HG03097 (cell line): ENCODE data around the gene GNB1.
"Not testable (repeated sequence)": the region's sequence is repeated elsewhere in the genome, so short reads cannot be mapped to it uniquely, and the experiment has no call there.

Experiments used
- ATAC-seq: cut with Tn5 transposase; IDR thresholded peaks from one replicate; pipeline ENCODE4 v1.9.1; 2021; ENCODE audit not compliant: unreplicated experiment, low FRiP score

GNB1 gene

DNA sequence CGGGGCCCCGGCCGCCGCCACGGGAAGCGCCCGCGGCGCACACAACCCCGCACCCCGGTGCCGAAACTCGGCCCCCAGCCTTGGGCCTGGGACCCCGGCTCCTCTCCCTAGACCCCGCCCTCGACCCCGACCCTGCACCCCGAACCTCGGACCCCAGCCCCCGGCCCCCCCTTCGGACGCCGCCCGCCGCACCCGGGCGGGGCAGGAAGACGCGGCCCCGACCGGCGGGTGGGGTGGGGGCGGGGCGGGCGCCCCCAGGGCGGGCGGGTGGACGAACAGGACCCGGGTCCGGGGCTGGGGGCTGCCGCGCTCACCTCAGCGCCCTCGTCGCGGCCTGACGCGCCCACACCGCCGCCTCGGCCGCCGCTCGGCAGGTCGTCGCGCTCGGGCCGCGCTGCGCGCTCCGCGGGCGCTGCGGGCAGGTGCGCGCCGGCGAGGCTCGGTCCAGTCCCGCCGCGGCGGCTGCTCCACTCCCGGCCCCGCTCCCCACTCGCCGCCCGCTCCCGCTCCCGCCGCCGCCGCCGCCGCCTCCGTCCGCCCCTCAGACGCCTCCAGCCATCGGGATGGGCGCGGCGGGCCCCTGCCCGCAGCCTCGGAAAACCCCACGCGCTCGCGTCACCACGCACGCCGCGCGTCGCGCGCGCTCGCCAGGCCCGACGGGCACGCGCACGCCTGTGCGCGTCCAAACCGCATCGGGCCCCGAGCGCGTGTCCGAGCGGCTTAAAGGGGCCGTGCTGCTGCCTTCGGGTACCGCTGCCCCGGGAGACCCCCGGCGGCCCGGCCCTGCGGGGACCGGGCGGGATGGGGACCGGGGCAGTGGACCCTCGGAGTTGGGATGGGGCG is at the start of gene GNB1:
Gene GNB1 (minus strand): TSS at position 582 of the 843 bp plus-strand sequence. CDS start 65,634 bp downstream, outside the sequence.
- peak; percentile 62 for ATAC-seq

DNA sequence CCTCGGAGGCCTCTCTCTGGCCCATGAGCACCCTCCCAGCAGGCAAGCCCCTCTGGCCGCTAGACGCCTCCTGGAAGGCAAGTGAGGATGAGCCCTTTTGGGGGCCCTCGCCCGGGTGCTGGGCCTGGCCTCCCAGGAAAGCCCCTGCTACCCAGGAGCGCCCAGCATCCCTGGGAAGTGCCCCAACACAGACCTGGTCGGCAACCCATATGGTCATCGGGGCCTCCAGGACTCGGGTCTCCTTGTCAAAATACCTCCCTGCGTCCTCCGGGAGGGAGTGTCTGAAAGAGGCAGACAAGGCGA is 49.2 kb upstream of the GNB1 start:
- no peak for ATAC-seq

DNA sequence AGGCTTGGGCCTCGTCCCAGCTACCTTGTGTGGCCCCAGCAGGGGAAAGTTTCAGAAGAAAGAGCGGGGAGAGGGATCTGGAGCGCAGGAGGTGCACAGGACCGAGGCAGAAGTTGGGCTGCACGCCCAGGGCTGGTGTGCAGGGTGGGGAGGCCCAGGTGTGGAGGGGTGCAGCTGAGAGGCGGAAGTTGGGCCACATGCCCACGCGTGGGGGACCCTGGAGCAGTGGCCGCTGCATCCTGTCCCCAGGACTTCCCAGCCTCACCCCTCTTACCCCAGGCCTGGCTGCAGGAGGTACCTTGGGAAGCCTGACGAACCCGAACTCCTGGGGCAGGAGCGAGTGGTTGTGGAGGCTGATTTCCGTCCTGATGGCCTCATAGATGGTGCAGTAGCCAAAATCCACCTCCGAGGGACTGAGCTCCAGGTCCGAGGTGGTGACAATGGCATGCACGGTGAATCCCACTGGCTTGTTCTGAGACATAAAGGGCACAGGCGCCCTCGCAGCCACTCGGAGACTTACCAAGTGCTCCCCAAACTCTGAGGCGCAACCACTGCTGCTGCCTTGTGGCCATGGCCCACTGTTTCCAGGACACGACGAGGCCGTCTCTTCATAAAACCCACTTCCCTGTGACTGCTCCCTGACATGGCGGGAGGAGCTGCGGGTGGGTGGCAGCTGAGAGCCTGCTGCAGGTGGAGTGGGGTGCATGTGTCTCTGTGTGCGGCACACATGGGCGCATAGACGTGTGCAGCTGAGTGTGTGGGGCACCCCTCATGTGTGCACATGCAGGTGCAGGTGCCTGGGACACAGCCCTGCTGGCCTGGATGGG is 48.6 kb upstream of the GNB1 start:
- ATAC-seq, result no peak

DNA sequence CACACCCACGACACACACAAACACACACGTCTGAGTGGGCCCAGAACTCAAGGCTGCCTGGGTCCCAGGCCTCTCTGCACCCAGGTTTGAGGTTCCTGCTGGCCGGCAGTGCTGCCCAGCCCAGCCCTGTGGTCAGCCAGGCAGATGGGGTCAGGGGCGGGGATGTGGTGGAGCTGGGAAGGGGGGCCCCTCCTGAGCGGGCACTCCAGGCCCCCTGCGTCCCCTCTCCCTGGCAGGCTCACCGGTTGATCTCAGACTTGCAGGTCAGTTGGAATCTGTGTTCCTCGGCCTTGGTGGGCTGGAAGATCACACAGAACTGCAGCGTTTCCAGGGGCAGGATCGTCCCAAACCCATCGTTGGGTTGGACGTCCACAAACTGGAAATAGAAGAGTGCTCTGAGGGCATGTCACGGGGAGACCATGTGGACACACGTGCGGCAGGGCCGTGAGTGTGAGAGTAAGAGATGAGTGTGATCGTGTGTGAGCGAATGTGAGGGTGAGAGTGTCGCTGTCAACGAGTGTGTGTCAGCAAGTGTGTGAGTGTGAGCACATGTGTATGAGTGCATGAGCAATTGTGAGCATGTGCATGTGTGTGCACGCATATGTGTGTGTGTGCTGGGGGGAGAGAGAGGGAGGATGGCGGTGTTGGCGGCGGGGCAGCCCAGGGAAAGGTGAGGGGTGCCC is 47.9 kb upstream of the GNB1 start:
- no peak for ATAC-seq

DNA sequence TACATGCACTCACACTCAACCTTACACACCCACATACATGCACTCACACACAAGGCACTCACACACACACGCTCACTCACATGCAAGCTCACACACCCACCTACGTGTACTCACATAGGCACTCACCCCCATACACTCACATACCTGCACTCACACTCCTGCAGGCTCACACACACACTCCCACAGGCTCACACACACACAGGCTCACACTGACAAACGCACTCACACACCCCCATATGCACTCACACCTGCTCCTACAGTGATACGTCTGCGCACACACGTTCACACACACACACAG is 47.3 kb upstream of the GNB1 start:
- ATAC-seq, result no peak

DNA sequence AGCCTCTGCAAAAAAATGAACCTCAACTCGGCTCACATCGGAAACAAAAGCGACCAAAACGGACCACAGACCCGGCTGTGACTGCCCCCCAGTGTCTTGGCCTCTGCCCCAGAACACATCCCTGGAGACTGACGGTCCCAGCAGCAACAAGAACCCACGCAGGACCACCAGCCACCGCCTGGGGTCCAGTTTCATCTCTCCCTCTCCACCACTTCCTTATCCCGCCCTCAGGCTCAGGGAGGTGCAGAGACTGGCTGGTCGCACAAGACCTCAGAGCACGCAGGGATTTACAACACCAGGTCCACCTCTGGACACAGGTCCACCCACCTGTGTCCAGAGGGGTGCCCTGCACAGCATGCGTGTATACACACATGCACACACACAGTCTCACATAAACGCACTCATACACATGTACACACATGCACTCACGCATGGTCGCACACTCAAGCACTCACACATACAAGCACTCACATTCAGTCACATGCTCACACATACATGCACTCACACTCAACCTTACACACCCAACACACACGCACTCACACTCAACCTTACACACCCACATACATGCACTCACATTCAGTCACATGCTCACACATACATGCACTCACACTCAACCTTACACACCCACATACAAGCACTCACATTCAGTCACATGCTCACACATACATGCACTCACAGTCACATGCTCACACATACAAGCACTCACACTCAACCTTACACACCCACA is 46.8 kb upstream of the GNB1 start:
- ATAC-seq, result no peak

DNA sequence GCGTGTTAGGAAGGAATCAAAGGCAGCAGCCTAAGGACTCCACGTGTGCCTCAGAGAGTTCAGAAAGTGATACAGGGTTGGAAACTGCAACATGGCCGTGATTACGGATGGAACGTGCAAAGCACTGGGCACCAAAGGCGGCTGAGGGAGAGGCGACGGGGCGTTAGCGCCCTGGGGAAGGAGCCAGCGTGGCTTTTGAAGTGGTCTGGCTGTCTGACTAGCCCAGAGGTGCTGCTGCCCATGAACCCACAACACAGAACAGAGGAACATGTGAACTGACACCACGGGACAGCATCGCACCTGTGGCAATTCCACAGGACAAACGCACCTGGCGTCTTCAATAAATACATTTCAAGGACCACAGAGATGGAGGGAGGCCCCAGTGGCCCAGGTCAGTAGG is 46.2 kb upstream of the GNB1 start:
- no peak for ATAC-seq

DNA sequence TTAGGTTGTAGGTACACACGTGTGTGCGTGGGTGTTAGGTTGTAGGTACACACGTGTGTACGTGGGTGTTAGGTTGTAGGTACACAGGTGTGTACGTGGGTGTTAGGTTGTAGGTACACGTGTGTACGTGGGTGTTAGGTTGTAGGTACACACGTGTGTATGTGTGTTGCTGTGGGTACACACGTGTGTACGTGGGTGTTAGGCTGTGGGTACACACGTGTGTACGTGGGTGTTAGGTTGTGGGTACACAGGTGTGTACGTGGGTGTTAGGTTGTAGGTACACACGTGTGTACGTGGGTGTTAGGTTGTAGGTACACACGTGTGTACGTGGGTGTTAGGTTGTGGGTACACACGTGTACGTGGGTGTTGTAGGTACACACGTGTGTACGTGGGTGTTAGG is 44.0 kb upstream of the GNB1 start:
- ATAC-seq, result not testable (repeated sequence)

DNA sequence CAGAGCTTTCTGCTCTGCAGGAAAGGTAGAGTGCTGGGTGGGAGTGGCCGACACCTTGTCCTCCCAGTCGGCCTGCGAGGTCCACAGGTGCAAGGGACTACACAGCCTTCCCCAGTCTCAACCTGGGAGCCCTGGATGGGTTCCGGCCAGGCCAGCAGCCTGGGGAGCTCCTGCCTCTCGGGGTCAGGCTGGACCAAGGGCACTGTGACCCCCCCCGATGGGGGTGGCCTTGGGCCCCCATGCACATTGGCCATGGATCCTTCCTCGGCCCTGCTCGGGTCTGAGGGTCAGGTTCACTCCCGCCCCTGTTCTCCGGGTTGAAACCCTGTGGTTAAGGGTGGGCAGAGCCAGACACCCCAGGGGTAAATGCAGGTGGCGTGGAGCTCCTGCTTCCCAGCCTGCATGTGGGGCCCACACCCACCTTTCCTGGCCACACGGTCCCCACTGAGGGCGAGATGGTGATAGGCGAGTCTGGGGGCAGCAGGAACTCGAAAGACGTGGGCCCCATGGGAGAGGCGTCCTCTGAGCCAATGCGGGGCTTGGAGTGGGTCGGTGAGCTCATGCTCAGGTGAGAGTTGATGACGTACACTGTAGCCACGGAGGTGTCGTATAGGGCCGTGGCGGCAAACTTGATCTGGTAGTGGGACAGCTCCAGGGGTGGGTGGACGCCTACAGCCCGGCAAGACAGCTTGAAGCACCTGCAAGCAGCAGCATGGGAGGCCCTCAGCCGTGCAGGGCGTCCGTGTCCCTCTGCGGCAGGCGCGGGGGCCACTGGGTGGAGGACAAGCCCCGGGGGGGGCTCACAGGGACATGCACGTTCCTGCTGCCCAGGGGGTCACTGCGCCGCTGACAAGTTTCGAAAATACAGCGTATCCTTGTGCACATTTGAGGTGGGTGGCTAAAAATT is 39.0 kb upstream of the GNB1 start:
- ATAC-seq, result no peak

DNA sequence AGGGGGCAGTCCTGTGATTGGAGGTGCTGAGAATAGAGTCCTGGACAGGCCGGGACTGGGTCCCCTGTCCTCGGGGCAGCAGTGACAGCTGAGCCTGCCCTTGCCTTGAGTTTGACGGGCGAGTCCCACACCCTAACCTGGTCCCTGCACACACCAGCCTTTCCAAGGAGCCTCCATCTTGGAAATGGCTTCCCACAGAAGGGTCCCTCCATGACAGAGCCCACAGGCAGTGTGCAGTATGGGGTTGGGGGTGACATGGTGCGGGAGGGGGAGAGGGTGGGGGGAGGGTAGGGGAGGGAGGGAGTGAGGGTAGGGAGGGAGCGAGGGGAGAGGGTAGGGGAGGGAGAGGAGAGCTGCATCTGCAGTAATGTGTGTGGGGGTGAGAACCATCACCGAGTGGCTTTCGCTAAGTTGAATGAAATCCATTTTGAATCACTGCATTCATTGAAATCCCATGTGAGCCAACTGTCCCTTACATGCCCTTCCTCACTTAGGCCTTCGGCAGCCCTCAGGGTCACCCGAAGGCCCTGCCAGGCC is 38.3 kb upstream of the GNB1 start:
- no peak for ATAC-seq

DNA sequence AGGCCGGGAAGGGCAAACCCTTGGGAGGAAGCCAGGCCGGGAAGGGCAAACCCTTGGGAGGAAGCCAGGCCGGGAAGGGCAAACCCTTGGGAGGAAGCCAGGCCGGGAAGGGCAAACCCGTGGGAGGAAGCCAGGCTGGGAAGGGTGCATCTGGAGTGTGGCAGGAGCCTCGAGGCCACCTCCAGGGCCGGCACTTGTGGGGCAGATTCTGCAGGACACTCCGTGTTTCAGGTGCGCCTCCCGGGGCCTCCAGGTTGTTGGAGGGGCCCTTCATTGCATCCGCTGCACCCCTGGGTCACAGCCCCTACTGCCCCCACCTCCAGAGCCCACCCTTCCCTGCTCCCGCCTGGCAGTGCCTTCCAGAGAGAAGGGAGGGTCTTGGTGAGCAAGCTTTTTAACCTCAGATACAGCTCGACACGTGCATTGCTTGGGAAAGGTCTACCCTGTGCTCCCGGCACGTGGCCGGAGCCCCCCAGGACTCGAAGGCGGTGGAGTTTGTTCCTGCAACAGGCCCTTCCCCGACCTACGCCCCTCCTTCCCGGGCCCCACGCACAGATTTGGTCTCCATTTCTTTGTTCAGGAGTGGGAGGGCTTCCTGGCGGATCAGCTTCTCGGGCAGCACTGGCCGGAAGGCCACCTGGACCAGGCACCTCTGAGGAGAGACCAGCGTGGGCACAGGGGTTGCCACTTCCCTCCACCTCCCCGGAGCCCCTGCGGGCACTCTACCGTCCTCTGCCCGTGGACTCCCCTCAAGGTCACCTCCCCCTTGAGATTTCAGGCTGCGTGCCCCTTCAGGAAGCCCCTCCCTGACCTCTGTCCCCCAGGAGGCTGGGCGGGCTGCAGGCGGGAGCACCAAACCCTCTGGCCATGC is 37.6 kb upstream of the GNB1 start:
- no peak for ATAC-seq

DNA sequence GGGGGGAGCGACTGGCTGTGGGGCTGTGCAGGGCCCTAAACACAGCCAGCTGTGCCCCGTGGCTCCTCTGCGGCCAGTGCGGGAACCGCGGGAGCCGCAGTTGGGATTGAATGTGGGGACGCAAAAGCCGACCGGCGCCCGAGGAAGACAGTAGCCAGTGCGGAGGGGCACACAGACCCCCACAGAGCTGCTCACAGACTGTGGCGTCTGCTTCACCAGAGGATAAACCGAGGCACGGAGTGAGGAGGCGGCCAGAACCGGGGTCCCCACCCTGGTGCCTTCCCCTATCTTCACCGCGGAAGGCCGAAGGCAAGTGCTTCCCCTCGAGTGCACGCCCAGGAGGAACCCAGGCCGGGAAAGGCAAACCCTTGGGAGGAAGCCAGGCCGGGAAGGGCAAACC is 36.9 kb upstream of the GNB1 start:
- no peak for ATAC-seq

DNA sequence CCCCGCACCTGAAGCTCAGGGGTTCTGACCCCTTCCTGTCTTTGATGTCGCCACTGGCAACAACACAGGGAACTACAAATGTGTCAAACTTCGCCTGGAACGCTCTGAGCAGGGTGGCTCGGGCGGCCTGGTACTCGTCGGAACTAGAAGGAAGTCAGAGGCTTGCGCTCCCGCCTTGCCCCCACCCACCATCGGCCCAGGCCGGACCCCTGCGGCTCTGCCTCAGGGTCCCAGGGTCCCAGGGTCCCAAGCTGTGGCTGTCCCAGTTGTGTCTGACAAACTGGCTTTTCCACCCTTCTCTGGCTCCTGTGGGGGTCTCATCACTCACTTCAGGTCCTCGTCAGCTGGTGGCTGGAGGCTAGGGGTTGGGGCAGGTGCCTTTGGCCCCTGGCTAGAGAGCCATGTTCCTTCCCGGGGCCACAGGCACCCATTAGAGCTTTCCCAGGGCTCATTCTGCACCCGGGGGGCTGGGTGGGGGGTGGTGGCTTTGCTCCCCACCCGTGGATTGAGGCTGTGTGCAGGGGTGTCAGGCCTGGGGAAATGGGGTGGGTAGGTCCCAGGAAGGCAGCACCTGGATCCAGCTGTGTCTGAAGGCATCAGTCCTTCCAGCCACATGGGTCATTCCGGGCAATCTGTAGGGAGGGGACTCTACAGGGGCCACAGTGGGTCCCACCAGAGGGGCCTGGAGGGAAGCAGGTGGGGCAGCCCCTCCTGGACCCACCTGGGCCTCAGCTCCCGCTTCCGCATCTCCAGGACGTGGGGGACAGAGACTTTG is 36.2 kb upstream of the GNB1 start:
- no peak for ATAC-seq

DNA sequence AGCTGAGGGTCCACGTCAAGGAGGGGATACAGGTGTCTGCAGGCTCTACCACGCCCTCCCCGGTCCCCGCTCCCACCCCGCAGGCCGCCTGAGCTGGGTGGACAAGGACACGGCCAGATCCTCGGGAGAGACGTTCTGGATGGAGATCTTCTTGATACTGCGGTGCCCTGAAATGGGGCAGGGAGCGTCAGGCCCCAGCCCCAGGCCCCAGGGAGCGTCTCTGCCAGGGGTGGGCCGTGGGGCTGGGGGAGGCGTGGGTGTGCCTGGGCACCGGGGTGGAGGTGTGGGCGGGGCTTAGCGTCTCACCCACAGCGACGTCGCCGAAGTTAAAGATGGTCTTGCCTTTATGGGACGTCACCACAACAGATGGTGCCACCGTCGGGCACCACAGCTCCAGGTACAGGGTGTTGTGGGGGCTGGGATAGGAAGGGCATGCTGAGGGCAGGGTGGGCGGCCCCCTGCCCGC is 35.5 kb upstream of the GNB1 start:
- no peak for ATAC-seq

DNA sequence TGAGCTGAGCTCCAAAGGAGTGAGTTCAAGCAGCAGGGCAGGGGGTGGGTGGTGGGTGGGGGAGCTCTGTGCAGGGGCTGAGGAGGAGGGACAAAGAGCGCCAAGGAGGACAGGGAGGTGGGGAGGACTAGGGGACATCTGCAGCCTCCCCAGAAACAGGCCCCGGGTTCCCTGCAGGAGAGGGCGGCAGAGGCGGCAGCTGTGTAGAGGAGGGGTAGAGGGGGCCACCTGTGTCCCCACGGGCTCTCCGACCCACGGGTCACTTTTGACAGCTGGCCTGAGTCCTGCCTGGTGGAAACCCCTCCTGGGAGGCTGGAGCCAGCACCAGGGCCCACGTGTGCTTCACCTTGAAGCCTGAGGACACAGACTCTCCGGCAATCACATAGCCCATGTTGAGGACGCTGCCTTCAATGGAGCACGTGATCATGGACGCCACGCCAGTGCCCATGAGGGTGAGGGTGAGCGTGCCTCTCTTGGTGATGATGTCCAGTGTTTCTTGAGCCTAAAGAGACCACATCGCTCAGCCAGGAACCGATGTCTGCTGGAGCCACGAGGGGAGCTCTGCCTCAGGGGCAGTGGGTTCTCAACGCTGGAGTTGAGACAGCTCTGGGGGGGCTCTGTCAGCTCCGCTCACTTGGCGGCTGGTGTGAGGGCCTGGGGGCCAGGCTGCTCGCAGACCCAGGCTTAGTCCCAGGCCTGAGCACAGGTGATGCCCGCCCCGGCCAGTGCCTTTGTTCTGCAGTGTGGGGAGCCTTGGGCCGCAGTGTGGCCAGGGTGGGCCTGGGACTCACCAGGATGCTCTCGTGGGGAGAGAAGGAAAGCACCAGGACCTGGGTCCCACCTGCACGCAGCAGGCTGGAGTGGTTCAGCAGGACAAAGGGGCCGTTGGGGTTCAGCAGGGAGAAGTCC is 34.8 kb upstream of the GNB1 start:
- ATAC-seq, result no peak

DNA sequence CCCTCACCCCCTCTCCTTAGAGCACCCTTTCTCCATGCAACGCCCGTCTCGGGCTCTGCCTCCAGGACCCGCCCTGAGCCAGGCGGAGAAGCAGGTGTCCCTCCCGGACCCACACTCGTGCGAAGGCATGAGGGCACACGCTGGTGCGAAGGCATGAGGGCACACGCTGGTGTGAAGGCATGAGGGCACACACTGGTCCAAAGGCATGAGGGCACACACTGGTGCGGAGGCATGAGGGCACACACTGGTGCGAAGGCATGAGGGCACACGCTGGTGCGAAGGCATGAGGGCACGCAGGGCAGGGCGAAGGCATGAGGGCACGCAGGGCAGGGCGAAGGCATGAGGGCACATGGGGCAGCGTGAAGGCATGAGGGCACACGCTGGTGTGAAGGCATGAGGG is 34.0 kb upstream of the GNB1 start:
- no peak for ATAC-seq

DNA sequence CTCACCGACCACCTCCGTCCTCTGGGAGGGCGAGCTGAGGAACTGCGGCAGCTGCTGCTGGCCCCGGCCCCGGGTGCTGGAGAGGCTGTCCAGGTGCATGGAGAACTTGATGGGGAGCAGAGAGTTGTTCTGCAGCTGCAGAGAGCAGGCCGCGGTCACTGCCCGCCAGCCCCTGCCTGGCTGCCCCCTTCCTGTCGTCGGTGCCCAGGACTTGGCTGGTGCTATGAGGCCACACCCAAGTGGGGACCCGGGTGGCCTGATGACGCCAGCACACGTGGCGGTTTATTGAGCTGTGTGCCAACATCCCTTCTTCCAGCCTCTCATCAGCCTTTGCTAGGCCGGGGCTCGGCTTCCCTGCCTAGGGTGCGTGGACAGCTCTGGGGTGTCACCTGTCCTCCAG is 33.5 kb upstream of the GNB1 start:
- ATAC-seq, result no peak
